ENCODE data around the gene ZBTB17.

The ZBTB17 gene

GRCh38 chr1:16013220-16013907, 37.5 kb upstream of the ZBTB17 start:
- TF ChIP-seq ZBTB7A (IDR thresholded peaks at IDR 0.05; ENCODE audit: low read depth) (peak; percentile 100), RAD21 (IDR thresholded peaks at IDR 0.05; ENCODE audit: low read depth) (no peak), FOXM1 (IDR thresholded peaks at IDR 0.05; ENCODE audit: borderline replicate concordance, low read depth) (no peak), TAF1 (IDR thresholded peaks at IDR 0.05; ENCODE audit: low read depth) (peak; percentile 21; the same call in 1 of the 2 replicates), MAX (IDR thresholded peaks at IDR 0.05) (no peak), TCF12 (IDR thresholded peaks at IDR 0.05; ENCODE audit: low read depth) (no peak), USF1 (IDR thresholded peaks at IDR 0.05) (no peak), TEAD4 (IDR thresholded peaks at IDR 0.05) (peak; percentile 39; the same call in 1 of the 2 replicates), CREB1 (IDR thresholded peaks at IDR 0.05; ENCODE audit: low read depth) (no peak), EP300 (IDR thresholded peaks at IDR 0.05; ENCODE audit: borderline replicate concordance) (peak; percentile 25; the same call in 1 of the 2 replicates), CEBPB (IDR thresholded peaks at IDR 0.05) (no peak), EGR1 (IDR thresholded peaks at IDR 0.05) (no peak), NFIC (IDR thresholded peaks at IDR 0.05) (peak; percentile 40; the same call in 1 of the 2 replicates), YY1 (IDR thresholded peaks at IDR 0.05; ENCODE audit: low read depth) (no peak), REST (IDR thresholded peaks at IDR 0.05; ENCODE audit: low read depth) (no peak)

- TF ChIP-seq USF1 (IDR thresholded peaks at IDR 0.05) = no peak
- TF ChIP-seq REST (IDR thresholded peaks at IDR 0.05; ENCODE audit: low read depth) = no peak
- TF ChIP-seq RAD21 (IDR thresholded peaks at IDR 0.05; ENCODE audit: low read depth) = peak; percentile 22; the same call in 1 of the 2 replicates
- 0 out of 2 replicates have a peak, but pooled peaks have one; percentile 25 for TF ChIP-seq EGR1 (IDR thresholded peaks at IDR 0.05)
- TF ChIP-seq YY1 (IDR thresholded peaks at IDR 0.05; ENCODE audit: low read depth) = no peak
- TF ChIP-seq EP300 (IDR thresholded peaks at IDR 0.05; ENCODE audit: borderline replicate concordance) = no peak; the same call in 1 of the 2 replicates
- no peak for TF ChIP-seq ZBTB7A (IDR thresholded peaks at IDR 0.05; ENCODE audit: low read depth)
- no peak for TF ChIP-seq MAX (IDR thresholded peaks at IDR 0.05)
- 0 out of 2 replicates have a peak, but pooled peaks have one; percentile 11 for TF ChIP-seq TEAD4 (IDR thresholded peaks at IDR 0.05)
- peak; percentile 81 for TF ChIP-seq CEBPB (IDR thresholded peaks at IDR 0.05)
- TF ChIP-seq CREB1 (IDR thresholded peaks at IDR 0.05; ENCODE audit: low read depth) = no peak
- TF ChIP-seq FOXM1 (IDR thresholded peaks at IDR 0.05; ENCODE audit: borderline replicate concordance, low read depth) = no peak
- TF ChIP-seq TAF1 (IDR thresholded peaks at IDR 0.05; ENCODE audit: low read depth) = no peak
- peak; percentile 66; the same call in 1 of the 2 replicates for TF ChIP-seq NFIC (IDR thresholded peaks at IDR 0.05)
- TF ChIP-seq TCF12 (IDR thresholded peaks at IDR 0.05; ENCODE audit: low read depth) = 0 out of 2 replicates have a peak, but pooled peaks have one; percentile 38
Measured at GRCh38 chr1:16012590-16013219, 36.8 kb upstream of the ZBTB17 start.

- TF ChIP-seq CEBPB (IDR thresholded peaks at IDR 0.05) (no peak), NFIC (IDR thresholded peaks at IDR 0.05) (no peak), RAD21 (IDR thresholded peaks at IDR 0.05; ENCODE audit: low read depth) (no peak), MAX (IDR thresholded peaks at IDR 0.05) (no peak), EP300 (IDR thresholded peaks at IDR 0.05; ENCODE audit: borderline replicate concordance) (no peak), YY1 (IDR thresholded peaks at IDR 0.05; ENCODE audit: low read depth) (no peak), CREB1 (IDR thresholded peaks at IDR 0.05; ENCODE audit: low read depth) (no peak), EGR1 (IDR thresholded peaks at IDR 0.05) (no peak), TCF12 (IDR thresholded peaks at IDR 0.05; ENCODE audit: low read depth) (no peak), TAF1 (IDR thresholded peaks at IDR 0.05; ENCODE audit: low read depth) (no peak), REST (IDR thresholded peaks at IDR 0.05; ENCODE audit: low read depth) (no peak), TEAD4 (IDR thresholded peaks at IDR 0.05) (no peak), ZBTB7A (IDR thresholded peaks at IDR 0.05; ENCODE audit: low read depth) (no peak), FOXM1 (IDR thresholded peaks at IDR 0.05; ENCODE audit: borderline replicate concordance, low read depth) (no peak), USF1 (IDR thresholded peaks at IDR 0.05) (no peak)
Measured at GRCh38 chr1:16011936-16012589, 36.2 kb upstream of the ZBTB17 start.

Measured in Ishikawa (cell line).